H1 (cell line): ENCODE data around the gene MPPE1. TPM values are rescaled to one million over a fixed set of nuclear protein-coding genes. Genes with fewer than 3 reads are reported as not detected.

Experiments used
- CHD1 ChIP-seq: IDR thresholded peaks from 2 replicates; pipeline ENCODE4 v1.6.1; 2012; ENCODE audit warnings: low read depth, low read length, improper control_type of control experiment
- PHF8 ChIP-seq: fragments of 200-600 bp; sonication (generic); conservative IDR thresholded peaks from 2 replicates; pipeline ENCODE4 v1.7.1; 2012; ENCODE audit warnings: low read depth, mild to moderate bottlenecking, inconsistent platforms, low read length, moderate library complexity
- POLR2A ChIP-seq, 2 experiments: IDR thresholded peaks; 1 replicate in 1 of 2; 2 replicates in 1 of 2; pipeline ENCODE4 v1.6.1; 2011; ENCODE audit warnings: low read depth in 2 of 2, low read length in 2 of 2, mild to moderate bottlenecking in 2 of 2; ENCODE audit errors: control extremely low read depth in 1 of 2
- RXRA ChIP-seq: IDR thresholded peaks from 2 replicates; pipeline ENCODE4 v1.6.1; 2011; ENCODE audit warnings: low read depth, mild to moderate bottlenecking, low read length, moderate library complexity; ENCODE audit not compliant: insufficient read depth
- polyA plus RNA-seq, 7 experiments: library from polyadenylated mRNA; depleted of rRNA in 3 of 7; stranded (reverse) in 5 of 7; unstranded in 2 of 7; fragments of >200 nt in 5 of 7; fragments of 200-250 nt in 2 of 7; gene quantifications; 1 replicate in 5 of 7; 2 replicates in 1 of 7; 4 replicates in 1 of 7; pipeline versions ENCODE4 v1.2.1 to v1.2.3, GENCODE V29; 2011 to 2013; ENCODE audit warnings: missing spikeins in 2 of 7, mixed read lengths in 2 of 7
- total RNA-seq: library from RNA; stranded (reverse); fragmentation: NEBNext Ultra II Directional; extraction: Animal tissue kit (Norgen Biotek cat#: 25700); gene quantifications from 2 replicates; pipeline ENCODE4 v1.2.1, GENCODE V29; 2021
- TF ChIP-seq, protein P1 (sequence below), 3 experiments: IDR thresholded peaks; 1 replicate in 2 of 3; 2 replicates in 1 of 3; pipeline versions ENCODE4 v1.5.1 to v1.6.1; 2011; ENCODE audit warnings: low read length in 3 of 3, mild to moderate bottlenecking in 3 of 3, inconsistent platforms in 2 of 3, low read depth in 1 of 3, moderate library complexity in 1 of 3; ENCODE audit not compliant: insufficient read depth in 1 of 3; ENCODE audit errors: control extremely low read depth in 1 of 3

The MPPE1 gene
- total and polyA plus RNA-seq, 2 of the 8 experiments (the other 6 are each of a cell fraction or from before 2014, with no cell fraction given): 13.7 to 20.9 TPM

DNA sequence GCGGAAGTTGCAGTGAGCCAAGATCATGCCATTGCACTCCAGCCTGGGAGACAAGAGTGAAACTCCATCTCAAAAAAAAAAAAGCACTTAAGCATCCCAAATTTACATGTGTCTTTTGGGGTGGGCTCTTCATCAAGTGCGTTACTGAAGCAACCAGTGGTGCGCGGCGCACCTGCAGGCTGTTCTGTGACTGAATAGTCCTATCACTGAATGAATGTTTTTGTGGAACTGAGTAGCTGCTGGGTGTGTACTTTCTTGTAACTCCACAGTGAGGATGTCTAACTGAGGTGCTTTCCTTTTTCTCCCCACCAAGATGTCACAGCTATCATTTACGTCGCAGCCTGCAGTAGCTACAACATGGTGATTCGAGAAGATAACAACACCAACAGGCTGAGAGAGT is 39.9 kb downstream of the MPPE1 start (continued):
- TF ChIP-seq, protein P1, sequence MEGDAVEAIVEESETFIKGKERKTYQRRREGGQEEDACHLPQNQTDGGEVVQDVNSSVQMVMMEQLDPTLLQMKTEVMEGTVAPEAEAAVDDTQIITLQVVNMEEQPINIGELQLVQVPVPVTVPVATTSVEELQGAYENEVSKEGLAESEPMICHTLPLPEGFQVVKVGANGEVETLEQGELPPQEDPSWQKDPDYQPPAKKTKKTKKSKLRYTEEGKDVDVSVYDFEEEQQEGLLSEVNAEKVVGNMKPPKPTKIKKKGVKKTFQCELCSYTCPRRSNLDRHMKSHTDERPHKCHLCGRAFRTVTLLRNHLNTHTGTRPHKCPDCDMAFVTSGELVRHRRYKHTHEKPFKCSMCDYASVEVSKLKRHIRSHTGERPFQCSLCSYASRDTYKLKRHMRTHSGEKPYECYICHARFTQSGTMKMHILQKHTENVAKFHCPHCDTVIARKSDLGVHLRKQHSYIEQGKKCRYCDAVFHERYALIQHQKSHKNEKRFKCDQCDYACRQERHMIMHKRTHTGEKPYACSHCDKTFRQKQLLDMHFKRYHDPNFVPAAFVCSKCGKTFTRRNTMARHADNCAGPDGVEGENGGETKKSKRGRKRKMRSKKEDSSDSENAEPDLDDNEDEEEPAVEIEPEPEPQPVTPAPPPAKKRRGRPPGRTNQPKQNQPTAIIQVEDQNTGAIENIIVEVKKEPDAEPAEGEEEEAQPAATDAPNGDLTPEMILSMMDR (IDR thresholded peaks at IDR 0.05; ENCODE audit: control extremely low read depth in 1 of 3, insufficient read depth in 1 of 3, low read depth in 1 of 3, low read length in 3 of 3): no peak
- TF ChIP-seq CHD1 (no peak), RXRA (no peak), POLR2A (IDR thresholded peaks at IDR 0.05; ENCODE audit: control extremely low read depth in 1 of 2, low read depth in 2 of 2, low read length in 2 of 2) (no peak), PHF8 (no peak)
